Sciatic nerve (tissue), 2 donors: ENCODE measurements around the gene TH. TPM values are rescaled to one million over a fixed set of nuclear protein-coding genes. Genes with fewer than 3 reads are reported as not detected.
"Not testable (repeated sequence)": the region's sequence is repeated elsewhere in the genome, so short reads cannot be mapped to it uniquely, and the experiment has no call there.

Source experiments
- ATAC-seq: fragments of 200-7000 bp; cut with Tn5 transposase; one replicate; pipeline ENCODE4 v1.9.1; 2020; ENCODE audit warnings: mild to moderate bottlenecking, moderate library complexity
- DNase-seq: peaks from one replicate; pipeline ENCODE4 v3.0.0-alpha.2; 2020; ENCODE audit warnings: low spot score
- intact Hi-C: fragments of 100-400 bp; cut with DNase I; formaldehyde crosslinking; loops from one replicate; pipeline ENCODE4 v1.14.2; 2022
- microRNA-seq: library from miRNA; unstranded; fragments of <30 nt; microRNA quantifications from one replicate; pipeline ENCODE4 v1.2.0, GENCODE V29; 2020
- total RNA-seq: library from RNA; stranded (reverse); fragmentation: NEBNext Ultra II Directional; extraction: Animal tissue kit (Norgen Biotek cat#: 25700); gene quantifications from one replicate; pipeline ENCODE4 v1.2.1, GENCODE V29; 2021
- donor health status: DM: no; HTN: no; CAD: no.
- donor health status: DM: no; HTN: no; CAD: no.

Gene TH
- total RNA-seq, 1 donor from 2014 or later, result 0.36 TPM

DNA sequence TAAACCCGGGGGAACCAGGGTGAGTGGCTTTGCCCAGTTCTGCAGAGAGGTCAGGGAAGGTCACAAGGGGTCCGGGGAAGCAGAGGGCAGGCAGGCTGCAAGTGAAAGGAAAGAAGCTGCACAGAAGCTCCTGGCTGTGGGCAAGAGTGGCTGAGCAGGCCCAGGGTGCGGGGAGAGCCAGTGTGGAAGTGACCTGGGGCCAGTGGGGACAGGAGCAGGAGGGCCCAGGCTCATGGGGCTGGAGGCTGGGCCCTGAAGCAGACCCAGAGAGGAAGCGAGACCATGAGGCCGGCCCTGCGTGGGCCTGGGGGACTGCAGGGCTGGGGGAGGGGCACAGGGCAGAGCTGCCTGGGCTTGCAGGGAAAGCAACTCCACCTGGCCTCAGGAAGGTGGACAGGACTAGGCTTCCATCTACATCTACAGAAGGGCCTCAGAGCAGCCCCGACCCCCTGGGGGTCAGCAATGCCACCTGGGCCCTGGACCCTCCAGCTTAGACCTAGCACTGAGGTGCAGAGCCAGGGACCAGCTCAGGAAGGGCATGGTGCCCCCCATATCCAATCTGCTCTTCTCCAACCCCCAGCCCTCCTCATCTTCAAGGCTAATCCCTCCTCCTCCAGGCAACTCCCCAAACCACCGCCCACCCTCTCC lies 44.0 kb downstream of the TH start:
- ATAC-seq (no peak), DNase-seq (no peak)
- intact Hi-C loops, result no loop called here

DNA sequence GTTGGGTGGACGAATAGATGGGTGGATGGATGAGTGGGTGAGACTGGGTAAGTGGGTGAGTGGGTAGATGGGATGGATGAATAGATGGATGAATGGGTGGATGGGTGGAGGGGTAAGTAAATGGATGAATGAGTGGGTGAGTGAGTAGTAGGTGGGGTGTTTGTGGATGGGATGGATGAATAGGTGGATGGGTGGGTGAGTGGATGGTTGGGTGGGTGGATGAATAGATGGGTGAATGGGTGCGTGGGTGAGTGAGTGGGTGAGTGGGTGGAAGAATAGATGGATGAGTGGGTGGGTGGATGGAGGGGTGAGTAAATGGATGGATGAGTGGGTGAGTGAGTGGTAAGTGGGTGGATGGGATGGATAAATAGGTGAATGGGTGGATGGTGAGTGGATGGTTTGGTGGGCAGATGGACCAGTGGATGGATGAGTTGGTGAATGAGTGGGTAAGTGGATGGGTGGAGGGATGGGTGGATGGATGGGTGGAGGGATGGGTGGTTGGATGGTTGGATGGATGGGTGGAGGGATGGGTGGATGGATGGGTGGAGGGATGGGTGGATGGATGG lies 45.0 kb downstream of the TH start:
- ATAC-seq (no peak), DNase-seq (no peak)
- intact Hi-C loops, result no loop called here

DNA sequence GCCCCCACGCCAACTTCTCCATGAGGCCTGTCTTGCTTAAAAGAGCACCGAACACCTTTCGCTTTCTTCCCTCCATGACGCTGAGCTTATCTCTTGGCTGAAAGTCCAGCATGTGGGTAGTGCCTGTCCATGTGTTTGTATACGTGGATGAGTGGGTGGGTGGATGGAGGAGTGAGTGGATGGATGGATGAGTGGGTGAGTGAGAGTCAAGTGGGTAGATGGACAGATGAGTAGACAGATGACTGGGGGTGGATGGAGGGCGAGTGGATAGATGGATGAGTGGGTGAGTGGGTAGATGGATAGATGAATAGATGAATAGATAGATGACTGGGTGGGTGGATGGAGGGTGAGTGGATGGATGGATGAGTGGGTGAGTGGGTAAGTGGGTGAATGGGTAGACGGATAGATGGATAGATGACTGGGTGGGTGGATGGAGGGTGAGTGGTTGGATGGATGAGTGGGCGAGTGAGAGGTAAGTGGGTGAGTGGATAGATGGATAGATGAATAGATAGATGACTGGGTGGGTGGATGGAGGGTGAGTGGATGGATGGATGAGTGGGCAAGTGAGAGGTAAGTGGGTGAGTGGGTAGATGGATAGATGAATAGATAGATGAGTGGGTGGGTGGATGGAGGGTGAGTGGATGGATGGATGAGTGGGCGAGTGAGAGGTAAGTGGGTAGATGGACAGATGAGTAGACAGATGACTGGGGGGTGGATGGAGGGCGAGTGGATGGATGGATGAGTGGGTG lies 46.7 kb downstream of the TH start:
- DNase-seq, ATAC-seq, intact Hi-C loops: not testable (repeated sequence)

DNA sequence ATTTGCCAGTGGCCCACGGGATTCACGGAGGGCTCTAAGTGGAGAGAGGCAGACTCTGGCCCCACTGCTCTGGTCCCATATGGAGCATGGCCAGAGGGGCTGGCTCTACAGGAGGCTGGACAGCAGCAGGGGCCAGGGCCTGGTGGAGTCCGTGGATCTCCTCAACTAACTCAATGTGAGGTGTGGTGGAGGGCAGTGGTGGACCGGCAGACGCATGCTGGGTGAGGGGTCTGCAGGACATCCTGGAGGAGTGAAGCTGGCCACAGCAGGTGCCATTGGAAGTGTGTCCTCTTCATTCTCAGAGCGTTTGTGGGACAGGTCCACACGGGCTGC lies 48.0 kb downstream of the TH start:
- DNase-seq (no peak), ATAC-seq (no peak)
- intact Hi-C loops, result no loop called here

DNA sequence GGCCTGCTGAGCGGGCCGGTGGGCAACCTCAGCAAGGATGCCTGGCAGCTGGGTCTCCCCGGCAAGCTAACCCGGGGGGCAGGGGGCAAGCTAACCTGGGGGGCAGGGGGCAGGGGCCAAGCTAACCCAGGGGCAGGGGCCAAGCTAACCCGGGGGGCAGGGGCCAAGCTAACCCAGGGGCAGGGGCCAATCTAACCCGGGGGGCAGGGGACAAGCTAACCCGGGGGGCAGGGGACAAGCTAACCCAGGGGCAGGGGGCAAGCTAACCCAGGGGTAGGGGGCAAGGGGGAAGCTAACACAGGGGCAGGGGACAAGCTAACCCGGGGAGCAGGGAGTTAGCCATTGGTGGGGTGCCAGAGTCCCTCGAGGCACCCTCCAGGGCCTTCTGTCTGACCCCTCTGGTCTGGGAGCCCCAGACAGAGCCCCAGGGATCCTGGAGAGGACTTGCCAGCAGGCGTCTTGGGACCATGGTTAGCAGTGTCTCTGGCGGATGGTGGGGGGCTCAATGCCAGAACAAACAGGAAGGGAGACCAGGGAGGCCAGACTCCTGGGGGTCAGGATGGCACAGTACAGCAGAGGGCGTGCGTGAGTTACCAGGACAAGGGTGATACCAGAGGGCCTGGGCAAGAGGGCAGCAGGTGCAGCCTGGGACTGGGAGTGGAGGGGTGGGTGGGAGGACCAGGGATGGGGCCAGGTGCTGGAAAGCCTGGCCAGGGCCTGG lies 48.5 kb downstream of the TH start:
- peak; percentile 7 for ATAC-seq
- intact Hi-C loops, result no loop called here
- no peak for DNase-seq

DNA sequence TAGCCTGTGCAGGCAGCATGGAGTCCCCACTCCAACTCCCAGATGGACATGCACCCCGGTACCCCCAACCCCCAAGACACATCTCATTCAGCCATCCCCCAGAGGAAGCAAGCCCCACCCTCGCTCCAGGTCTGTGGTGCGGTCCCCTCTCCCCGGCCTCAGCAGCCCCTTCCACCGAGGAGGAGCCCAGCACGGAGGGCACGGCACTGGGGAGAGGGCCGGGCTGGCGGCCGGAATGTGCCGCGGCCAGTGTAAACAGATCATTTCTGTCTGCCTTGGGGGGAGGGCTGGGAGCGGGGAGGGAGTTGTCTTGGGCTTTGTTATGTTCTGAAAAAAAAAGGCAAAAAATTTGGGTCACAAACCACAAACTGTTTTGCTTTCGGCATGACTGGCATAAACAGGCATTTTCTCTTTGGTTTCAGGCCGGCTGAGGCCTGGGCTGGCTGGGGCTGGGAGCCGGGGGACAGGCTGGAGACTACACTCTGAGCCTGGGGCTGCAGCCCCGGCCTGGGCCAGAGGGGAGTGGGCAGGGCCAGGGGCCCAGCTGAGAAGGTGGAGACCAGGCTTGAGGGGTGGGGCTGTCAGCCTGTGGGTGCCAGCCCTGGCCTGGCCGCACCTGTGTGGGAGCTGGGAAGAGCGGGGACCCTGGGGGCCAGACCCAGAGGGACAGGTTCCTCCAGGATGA lies 49.3 kb downstream of the TH start:
- intact Hi-C loops, result no loop called here
- DNase-seq (no peak), ATAC-seq (peak; percentile 76)

DNA sequence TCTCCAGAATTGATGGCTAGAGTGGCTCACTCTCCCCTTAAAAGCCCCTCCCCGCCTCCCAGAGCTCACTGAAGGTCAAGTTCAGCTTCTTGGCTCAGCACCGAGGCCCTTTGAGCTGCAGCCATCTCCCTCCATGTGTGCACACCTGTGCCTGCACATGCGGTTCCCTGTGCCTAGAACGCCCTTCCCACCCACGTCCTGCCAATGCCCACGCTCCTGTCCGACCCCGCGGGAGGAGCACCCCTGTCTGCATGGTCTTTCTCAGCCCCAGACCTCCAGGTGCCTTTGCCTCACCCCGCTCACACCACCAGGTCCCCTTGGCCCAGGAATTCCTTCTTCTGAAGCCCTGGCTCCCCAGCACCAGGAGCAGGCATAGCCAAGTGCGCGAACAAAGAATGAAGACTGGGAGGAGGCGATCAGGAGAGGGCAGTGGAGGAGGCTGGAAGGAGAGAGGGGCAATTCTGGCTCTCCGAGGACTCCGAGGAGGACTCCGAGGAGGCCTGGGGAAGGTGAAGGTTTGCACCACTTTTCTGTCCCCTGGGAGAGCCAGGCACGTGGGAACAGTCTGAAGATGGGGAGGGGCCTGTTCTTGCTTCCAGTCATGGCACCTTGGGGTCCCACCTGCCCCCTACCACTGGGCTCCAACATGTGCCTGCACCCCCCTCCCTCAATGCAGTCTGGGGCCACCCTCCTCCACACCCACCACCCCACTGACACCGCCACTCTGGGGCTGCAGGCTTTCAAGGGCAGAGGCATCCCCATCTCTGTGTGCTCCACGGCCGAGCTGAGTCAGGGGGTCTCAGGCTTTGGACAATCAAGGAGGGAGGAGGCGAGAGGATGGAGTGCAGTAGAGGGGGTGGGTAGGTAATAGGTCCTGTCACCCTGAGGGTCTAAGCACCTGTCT lies 50.1 kb downstream of the TH start:
- intact Hi-C loops, result no loop called here
- DNase-seq, result no peak
- peak; percentile 37 for ATAC-seq

DNA sequence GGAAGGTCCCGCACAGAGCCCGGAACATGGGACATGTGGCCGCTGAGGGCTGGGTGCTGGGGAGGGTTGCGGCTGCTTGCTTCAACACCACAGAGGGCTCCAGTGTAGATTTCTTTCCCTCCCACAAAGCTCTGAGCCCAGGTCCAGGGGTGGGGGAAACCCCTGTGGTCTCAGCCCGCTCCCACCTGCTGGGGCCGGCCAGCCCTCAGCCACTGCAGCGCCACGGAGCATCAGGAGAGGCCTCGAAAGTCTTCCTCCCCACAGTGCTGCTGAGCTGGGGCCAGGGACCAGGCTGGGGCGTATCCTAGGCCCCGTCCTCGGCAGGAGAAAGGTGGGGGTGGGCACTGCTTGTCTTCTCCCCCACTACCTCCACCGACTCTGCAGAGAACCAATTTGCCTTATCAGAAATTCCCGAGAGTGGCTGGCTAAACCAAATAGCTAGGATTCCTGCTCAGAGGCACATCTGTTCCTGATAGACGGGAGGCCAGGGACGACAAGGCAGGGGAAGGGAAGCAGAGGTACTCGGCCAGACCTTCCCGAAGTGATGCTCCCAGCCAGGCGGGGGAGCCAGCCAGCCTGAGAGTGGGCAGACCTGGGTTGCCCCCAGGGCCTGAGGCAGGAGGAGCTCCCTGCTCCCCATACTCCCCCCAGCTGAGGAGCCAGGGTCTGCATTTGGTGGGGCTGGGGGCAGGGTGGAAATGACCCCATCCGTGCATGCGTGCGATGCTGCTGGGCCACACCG lies 51.1 kb downstream of the TH start:
- no peak for DNase-seq
- intact Hi-C loops, result no loop called here
- no peak for ATAC-seq

DNA sequence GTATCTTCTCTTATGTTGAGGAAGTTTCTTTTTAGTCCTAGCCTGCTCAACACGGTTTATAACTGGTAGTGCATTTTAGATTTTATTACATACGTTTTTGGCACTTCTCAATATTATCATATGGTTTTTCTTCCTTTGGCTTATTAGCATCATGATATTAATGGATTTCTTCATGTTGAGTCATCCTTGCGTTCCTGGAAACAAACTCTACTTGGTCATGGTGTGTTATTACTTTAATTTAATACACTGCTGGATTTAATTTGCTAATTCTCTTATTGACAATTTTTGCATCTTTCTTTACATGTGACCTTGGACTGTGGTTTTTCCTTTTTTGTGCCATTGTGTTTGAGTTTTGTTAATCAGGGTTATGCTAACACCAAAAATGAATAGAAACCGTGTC lies 52.9 kb downstream of the TH start:
- ATAC-seq, result no peak
- intact Hi-C loops, result no loop called here
- no peak for DNase-seq

DNA sequence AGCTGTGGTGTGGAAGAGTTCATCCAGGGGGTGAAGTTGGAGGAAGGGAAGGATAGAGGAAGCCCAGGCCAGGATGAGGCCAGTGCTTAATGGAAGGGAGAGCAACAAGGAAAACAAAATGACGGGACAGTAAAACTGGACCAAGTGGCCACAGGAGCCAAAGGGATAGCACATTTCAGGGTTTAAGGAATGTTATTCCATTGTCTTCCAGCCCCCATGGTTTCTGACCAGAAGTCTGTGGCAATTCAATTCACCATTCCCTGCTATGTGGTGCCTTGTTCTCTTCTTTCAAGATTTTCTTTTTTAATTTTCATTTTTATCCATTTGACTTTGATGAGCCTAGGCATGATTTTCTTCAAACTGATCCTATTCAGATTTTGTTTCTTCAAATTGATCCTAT lies 54.9 kb downstream of the TH start:
- no peak for ATAC-seq
- intact Hi-C loops, result no loop called here
- no peak for DNase-seq

DNA sequence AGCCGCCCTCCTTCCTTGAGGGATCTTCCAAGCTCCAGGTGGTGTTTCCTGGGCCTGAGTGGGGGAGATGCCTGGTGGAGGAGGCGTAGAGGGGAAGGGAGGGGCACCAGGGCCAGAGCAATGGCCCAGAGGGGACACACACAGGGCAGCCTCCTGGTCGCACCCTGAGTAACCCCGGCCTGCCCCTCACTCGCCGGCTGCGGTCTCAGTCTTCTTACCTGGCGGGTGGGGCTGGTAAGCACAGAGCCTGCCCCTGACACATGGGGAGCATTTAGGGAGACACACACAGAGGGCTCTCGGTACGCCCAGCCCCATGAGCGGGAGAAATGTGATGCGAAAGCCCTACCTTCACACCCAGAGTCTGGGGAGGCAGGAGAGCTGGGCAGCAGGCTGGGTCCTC lies 56.3 kb downstream of the TH start:
- intact Hi-C loops, result no loop called here
- ATAC-seq (no peak), DNase-seq (no peak)

DNA sequence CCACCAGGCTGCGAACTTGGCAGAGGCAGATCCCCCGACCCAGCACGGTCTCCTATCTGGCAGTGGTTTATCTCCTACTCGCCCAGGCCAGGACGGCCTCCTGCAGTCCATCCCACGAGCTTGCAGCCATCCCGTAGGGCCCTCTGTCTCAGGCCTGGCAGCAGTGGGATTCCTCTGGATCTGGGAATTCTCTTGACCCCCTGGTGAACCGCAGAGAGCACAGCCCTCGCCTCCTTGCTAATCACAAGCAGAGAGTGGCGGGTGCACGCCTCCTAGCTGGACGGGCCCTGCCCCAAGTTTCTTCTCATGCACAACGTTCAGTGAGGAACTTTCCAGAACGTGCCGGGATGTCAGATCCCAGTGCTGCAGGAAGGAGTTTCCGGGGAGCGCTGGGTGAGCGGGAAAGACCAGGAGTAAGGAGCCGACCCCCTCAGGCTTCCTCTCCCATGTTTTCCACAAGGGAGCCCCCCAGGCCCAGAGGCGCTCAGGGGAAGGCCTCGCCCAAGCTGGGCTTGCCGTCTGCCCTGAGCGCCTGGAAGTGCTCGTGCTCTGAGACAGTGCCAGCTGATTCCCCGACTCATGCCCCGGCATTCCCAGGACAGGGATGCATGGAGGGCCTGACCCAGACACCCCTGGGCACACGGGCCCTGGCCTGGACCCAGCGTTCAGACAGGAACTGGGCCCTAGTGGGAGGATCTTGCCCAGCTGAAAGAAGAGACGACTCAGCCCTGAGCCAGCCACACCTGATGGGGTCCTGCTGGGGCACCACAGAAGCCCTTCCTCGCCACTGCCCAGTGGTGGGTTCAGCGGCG lies 57.0 kb downstream of the TH start:
- intact Hi-C loops, result no loop called here
- DNase-seq (no peak), ATAC-seq (no peak)

Small RNAs within 50 kb of the gene (microRNA-seq; reads per million reads assigned to microRNA genes)
- gene MIR4686, result not detected
- 156 reads per million, percentile 61 among the genes with 10 or more reads in this experiment for gene MIR483

Other genes with a start within 250 kb of the TH start
- gene MRPL23, start 224.5 kb downstream of the TH start, total RNA-seq, result 39.5 TPM
- gene H19, start 174.0 kb downstream of the TH start, total RNA-seq, result 1,096 TPM
- gene IGF2, start 32.4 kb downstream of the TH start, total RNA-seq, result 473 TPM
- 1.5 TPM for gene INS, start 10.6 kb downstream of the TH start, total RNA-seq
- 0.80 TPM for gene ASCL2, start 98.8 kb upstream of the TH start, total RNA-seq
- 3.1 TPM for gene C11orf21, start 130.1 kb upstream of the TH start, total RNA-seq
- gene TSPAN32, start 130.2 kb upstream of the TH start, total RNA-seq, result 7.3 TPM
- gene CD81, start 205.5 kb upstream of the TH start, total RNA-seq, result 618 TPM
- gene TSSC4, start 228.9 kb upstream of the TH start, total RNA-seq, result 41.0 TPM